OCI-LY7 (cell line): ENCODE data around the gene LPP. TPM values are rescaled to one million over a fixed set of nuclear protein-coding genes. Genes with fewer than 3 reads are reported as not detected.

Experiments
- BruUV-seq: library from RNA; stranded (reverse); fragments of 400-500 nt; replicated peaks from 2 replicates; lab custom pipeline; 2021; lab: Mats Ljungman, UMichigan
- CTCF ChIA-PET: fragments of 300-600 bp; sonication (Branson Sonifier 250); formaldehyde crosslinking; loops from one replicate; lab custom pipeline; 2022; ENCODE audit warnings: antibody characterized with exemption; ENCODE audit not compliant: unreplicated experiment; lab: Charles Lee
- POLR2A ChIA-PET: fragments of 300-600 bp; sonication (Branson Sonifier 250); formaldehyde crosslinking; loops from one replicate; lab custom pipeline; 2022; ENCODE audit warnings: antibody characterized with exemption; lab: Charles Lee
- DNase-seq: peaks from one replicate; pipeline ENCODE4 v3.0.0-alpha.2; 2015; ENCODE audit warnings: low spot score
- H2AFZ ChIP-seq: fragments of 200-600 bp; sonication (generic), shearing (Covaris generic); 2 replicates; pipeline ENCODE4 v1.6.1; 2014; ENCODE audit warnings: mild to moderate bottlenecking, antibody characterized with exemption, low read length, moderate library complexity
- H3K27ac ChIP-seq: fragments of 200-600 bp; sonication (generic); 2 replicates; pipeline ENCODE4 v1.5.1; 2014; ENCODE audit warnings: mixed run types, low read depth, mild to moderate bottlenecking, moderate library complexity, low read length, inconsistent platforms; ENCODE audit not compliant: poor library complexity, severe bottlenecking
- H3K36me3 ChIP-seq: fragments of 200-600 bp; sonication (generic); 2 replicates; pipeline ENCODE4 v1.6.1; 2014; ENCODE audit warnings: mild to moderate bottlenecking, antibody characterized with exemption, low read length, moderate library complexity, mixed read lengths; ENCODE audit not compliant: insufficient read depth
- H3K4me1 ChIP-seq: fragments of 200-600 bp; sonication (generic); 2 replicates; pipeline ENCODE4 v1.5.1; 2014; ENCODE audit warnings: mild to moderate bottlenecking, low read length; ENCODE audit not compliant: insufficient read depth, poor library complexity, severe bottlenecking
- H3K4me2 ChIP-seq: fragments of 200-600 bp; sonication (generic); 2 replicates; pipeline ENCODE4 v1.6.1; 2014; ENCODE audit warnings: mild to moderate bottlenecking, low read length
- H3K4me3 ChIP-seq: fragments of 200-600 bp; sonication (generic); 2 replicates; pipeline ENCODE4 v1.5.1; 2014; ENCODE audit warnings: mild to moderate bottlenecking, low read depth, low read length; ENCODE audit not compliant: poor library complexity, severe bottlenecking
- H3K79me2 ChIP-seq: fragments of 200-600 bp; sonication (generic); 2 replicates; pipeline ENCODE4 v1.6.1; 2016; ENCODE audit warnings: low read depth, mild to moderate bottlenecking, low read length, moderate library complexity, mixed read lengths; ENCODE audit not compliant: insufficient read depth
- H3K9me2 ChIP-seq: fragments of 200-600 bp; sonication (generic); 2 replicates; pipeline ENCODE4 v1.6.1; 2016; ENCODE audit warnings: mild to moderate bottlenecking, low read length, mixed read lengths; ENCODE audit not compliant: insufficient read depth
- H3K9me3 ChIP-seq: fragments of 200-600 bp; sonication (generic); 2 replicates; pipeline ENCODE4 v1.6.1; 2014; ENCODE audit warnings: mild to moderate bottlenecking, mixed run types, low read length, mixed read lengths
- H4K20me1 ChIP-seq: fragments of 200-600 bp; sonication (generic); 2 replicates; pipeline ENCODE4 v1.6.1; 2014; ENCODE audit warnings: mild to moderate bottlenecking, antibody characterized with exemption, low read length, moderate library complexity, mixed read lengths; ENCODE audit not compliant: insufficient read depth
- CTCF ChIP-seq: fragments of 200-600 bp; sonication (generic); conservative IDR thresholded peaks from 2 replicates; pipeline ENCODE4 v1.5.1; 2014; ENCODE audit warnings: mild to moderate bottlenecking, antibody characterized with exemption, low read length, moderate library complexity, mixed read lengths
- EZH2phosphoT487 ChIP-seq: fragments of 200-600 bp; sonication (generic); IDR thresholded peaks from 2 replicates; pipeline ENCODE4 v1.6.1; 2018; ENCODE audit warnings: low read depth, borderline replicate concordance, mild to moderate bottlenecking, mixed run types, antibody characterized with exemption, low read length, moderate library complexity, mixed read lengths
- intact Hi-C: fragments of 100-400 bp; cut with micrococcal nuclease; formaldehyde crosslinking; loops from one replicate; pipeline ENCODE4 v1.10.0; 2022; ENCODE audit not compliant: unreplicated experiment
- total RNA-seq, 2 experiments: library from RNA; depleted of rRNA in 1 of 2; stranded (reverse); fragments of >200 nt in 1 of 2; shearing (Covaris generic) in 1 of 2; gene quantifications; 2 replicates each; pipeline ENCODE4 v1.2.3, GENCODE V29; 2014 to 2022

The LPP gene
- total RNA-seq, 2 experiments from 2014 or later, result 10.9 to 119 TPM

DNA sequence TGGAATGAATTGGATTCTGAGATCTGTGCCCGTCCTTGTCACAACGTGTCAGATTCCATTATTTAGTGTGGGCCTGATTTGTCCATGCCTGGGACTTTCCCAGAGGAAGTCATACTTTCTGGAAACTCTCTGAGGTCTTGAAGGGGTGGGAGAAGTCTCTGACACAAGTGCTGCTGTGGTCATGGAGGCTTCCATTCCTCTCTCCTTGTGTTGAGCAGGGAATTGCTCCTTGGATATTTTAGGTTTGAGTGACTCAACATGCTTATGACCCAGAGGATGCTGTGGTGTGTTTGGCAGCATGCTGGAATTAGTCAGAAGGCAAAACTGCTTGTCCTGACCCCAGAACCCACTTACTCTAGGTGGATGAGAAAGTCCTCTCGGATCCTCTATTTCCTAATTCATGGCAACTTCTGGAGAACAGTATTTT lies 132.1 kb downstream of the LPP start:
- no peaks in the 10 kb centered on the region for H3K9me2 ChIP-seq
- H4K20me1 ChIP-seq, result no peaks in the 10 kb centered on the region
- BruUV-seq, result no TSS peak
- intact Hi-C loops, result no loop called here
- TF ChIP-seq CTCF, result no peak
- TF ChIP-seq EZH2phosphoT487, result no peak
- no peak overlapping the region for H3K4me2 ChIP-seq
- H3K79me2 ChIP-seq, result no peaks in the 10 kb centered on the region
- H3K4me1 ChIP-seq, result peaks cover 31% of the 10 kb centered on the region
- H3K27ac ChIP-seq, result no peak overlapping the region
- ChIA-PET CTCF (no interaction called here), POLR2A (interaction anchor here (0.5 to 0.8 kb wide), 3 partner anchors 10 to 204 kb away, joined by 3 to 6 read pairs (median 5); no protein-coding TSS in a partner anchor)
- H3K9me3 ChIP-seq, result no peaks in the 10 kb centered on the region
- no peak overlapping the region for H3K4me3 ChIP-seq
- H2AFZ ChIP-seq, result no peak overlapping the region
- H3K36me3 ChIP-seq, result peaks cover 7% of the 10 kb centered on the region; the same call in 1 of the 2 replicates
- DNase-seq, result no peak

GRCh38 chr3:188287339-188287738 lies 133.4 kb downstream of the LPP start:
- Histone ChIP-seq H3K9me2 (no peaks in the 10 kb centered on the region), H2AFZ (no peak overlapping the region), H3K36me3 (peaks cover 8% of the 10 kb centered on the region; the same call in 1 of the 2 replicates), H3K4me3 (no peak overlapping the region), H3K4me1 (peaks cover 37% of the 10 kb centered on the region), H3K27ac (no peak overlapping the region), H3K79me2 (no peaks in the 10 kb centered on the region), H3K4me2 (no peak overlapping the region), H4K20me1 (no peaks in the 10 kb centered on the region), H3K9me3 (no peaks in the 10 kb centered on the region)
- ChIA-PET CTCF (no interaction called here), POLR2A (interaction anchor here (1.0 kb wide), 1 partner anchor 33 kb away, joined by 4 read pairs; no protein-coding TSS in a partner anchor)
- no peak for TF ChIP-seq EZH2phosphoT487
- no peak for TF ChIP-seq CTCF
- intact Hi-C loops, result no loop called here
- no peak for DNase-seq
- BruUV-seq, result no TSS peak

GRCh38 chr3:188287762-188288505 lies 134.0 kb downstream of the LPP start:
- Histone ChIP-seq H3K9me2 (no peaks in the 10 kb centered on the region), H2AFZ (no peak overlapping the region), H3K36me3 (peaks cover 13% of the 10 kb centered on the region; the same call in 1 of the 2 replicates), H3K4me2 (no peak overlapping the region), H3K4me1 (peaks cover 35% of the 10 kb centered on the region), H3K79me2 (no peaks in the 10 kb centered on the region), H3K4me3 (no peak overlapping the region), H4K20me1 (no peaks in the 10 kb centered on the region), H3K27ac (no peak overlapping the region), H3K9me3 (no peaks in the 10 kb centered on the region)
- TF ChIP-seq CTCF (no peak), EZH2phosphoT487 (no peak)
- POLR2A ChIA-PET, result interaction anchor here (0.6 to 0.7 kb wide), 2 partner anchors 26 to 294 kb away, joined by 3 to 5 read pairs; no protein-coding TSS in a partner anchor
- CTCF ChIA-PET, result no interaction called here
- DNase-seq, result no peak
- TSS peak; percentile 26 for BruUV-seq
- intact Hi-C loops, result no loop called here
